ENCODE data around the gene CRIP1. TPM values are rescaled to one million over a fixed set of nuclear protein-coding genes. Genes with fewer than 3 reads are reported as not detected.

CRIP1 gene
- polyA plus RNA-seq, 1 donor: 36.2 TPM

DNA sequence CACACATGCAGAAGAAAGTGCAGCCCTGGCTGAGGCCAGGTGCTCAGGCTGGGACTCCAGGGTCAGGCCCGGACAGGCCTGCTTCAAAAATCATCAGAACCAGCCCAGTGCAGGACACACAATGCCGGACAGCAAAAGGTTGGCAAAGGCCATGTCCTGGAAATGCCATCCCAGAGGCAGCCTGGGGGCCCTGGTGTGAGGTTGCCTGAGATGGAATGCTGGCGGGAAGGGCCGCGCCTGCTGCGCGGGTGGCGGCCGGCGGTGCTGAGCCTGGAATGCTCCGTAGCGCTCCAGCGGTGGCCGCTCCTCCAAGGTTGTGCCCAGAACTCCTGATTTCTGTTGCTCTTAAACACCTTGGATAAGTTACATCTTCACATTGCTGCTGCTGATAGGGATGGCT is 33.7 kb upstream of the CRIP1 start:
- DNase-seq: no peak

DNA sequence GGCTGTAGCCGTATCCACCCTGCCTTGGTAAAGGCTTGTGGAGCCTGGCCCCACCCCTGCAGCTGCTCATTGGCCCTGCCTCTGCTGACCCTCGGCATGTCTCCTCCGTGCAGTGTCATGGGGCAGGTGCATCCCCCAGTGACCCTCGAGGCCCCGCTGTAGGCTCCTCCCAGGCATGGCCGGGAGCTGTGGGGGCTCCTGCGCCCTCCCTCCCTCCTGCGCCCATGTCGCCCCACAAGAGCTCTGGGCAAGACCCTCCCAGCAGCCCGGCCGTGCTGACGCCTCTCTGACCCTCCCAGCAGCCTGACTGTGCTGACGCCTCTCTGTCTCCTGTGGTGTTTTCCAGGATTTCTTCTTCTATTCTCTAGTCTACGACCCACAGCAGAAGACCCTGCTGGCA is 32.8 kb upstream of the CRIP1 start:
- no peak for DNase-seq

DNA sequence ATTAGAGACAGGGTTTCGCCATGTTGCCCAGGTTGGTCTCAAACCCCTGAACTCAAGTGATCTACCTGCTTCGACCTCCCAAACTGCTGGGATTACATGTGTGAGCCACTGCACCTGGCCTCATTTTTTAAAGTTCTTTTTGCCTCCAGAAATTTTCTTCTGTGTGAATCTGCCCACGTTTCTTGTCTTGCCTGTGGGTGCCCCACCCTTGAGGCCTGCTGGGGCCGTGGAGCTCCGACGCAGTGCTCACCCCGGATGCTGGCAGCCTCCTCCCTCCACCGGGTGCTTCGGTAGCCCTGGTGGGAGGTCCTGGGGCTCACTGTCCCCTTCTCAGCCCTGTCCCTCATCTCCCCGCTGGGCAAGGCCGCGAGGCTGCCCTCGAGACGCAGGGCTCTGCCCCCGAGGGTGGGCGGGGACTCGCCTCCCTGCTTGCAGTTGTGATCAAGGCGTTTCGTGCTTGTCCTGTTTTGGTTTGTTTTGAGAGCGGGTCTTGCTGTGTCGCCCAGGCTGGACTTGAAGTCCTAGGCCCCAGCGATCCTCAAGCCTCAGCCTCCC is 31.5 kb upstream of the CRIP1 start:
- no peak for DNase-seq

DNA sequence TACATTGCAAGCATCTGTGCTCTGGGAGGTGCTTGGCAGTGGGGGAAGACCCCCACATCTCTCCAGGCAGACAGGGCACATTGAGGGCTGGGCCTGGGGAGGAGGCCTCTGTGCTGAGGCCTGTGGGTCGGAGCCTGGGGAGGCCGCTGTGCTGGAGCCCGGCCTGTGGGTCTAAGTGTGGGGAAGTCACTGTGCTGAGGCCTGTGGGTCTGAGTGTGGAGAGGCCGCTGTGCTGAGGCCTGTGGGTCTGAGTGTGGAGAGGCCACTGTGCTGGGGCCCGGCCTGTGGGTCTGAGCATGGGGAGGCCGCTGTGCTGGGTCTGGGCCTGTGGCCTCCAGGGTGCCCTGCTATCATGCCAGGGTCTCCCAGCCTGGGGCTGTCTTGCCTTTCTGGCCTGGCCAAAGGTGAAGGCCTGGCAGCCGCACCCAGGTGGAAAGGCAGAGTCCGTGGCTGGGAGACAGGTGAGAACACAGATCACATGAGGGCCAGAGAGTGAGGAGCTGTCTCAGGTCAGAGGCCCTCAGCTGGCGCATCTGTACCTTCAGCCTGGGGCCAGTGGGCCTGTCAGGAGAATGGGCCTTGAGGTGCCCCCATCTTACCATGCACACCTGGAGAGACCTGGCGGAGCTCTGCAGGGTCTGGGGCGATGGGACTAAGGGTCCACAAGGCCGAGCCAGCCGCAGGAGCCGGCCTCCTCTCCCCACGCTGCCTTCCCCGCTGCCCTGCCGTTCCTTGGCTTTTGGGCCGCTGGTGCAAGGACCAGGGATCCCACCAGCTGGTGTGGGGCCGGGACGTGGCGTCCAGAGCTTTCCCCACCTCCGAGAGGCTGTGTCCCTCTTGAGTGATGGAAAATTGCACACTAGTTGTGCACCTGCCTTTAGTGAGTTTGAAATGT is 30.7 kb upstream of the CRIP1 start:
- no peak for DNase-seq

DNA sequence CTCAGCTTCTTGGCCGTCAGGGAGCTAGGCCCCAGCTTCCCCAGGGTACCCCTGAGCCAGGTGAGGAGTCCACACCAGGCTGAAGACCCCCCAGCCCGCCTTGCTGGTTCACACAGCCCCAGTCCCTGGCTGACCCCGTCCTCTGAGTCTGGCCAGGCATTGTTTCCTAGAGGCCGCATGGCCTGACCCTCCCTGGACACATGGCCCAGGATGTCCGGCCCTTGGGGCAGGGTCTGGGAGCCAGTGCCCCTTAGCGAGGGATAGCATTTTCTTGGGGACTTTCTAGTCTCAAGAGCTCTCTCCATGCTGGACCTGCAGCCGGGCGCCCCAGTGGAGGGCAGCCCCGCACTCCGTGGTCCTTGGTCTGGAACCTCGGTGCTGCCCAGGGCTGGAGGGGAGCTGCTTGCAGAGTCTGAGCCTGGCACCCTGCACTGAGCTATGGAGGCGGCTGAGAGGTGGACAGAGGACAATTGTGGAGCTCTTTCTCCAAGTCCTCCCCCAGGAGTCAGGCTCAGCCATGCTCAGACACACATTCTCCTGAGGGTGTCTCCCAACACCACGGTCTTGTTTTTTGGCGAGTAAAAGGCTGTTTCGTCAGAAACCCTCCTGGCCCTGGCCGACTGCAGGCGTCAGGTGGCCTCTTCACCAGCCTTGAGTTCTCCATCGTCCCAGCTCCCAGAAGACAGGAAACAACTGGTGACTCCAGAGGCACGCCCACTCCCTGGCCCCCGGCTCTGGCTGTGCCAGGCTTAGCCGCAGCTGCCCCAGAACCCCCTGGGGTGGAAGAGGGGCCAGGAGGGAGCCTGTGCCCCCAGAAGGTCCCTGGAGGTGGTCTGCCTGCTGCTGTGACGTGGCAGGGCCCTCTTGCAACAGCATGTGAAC is 29.7 kb upstream of the CRIP1 start:
- DNase-seq: no peak

DNA sequence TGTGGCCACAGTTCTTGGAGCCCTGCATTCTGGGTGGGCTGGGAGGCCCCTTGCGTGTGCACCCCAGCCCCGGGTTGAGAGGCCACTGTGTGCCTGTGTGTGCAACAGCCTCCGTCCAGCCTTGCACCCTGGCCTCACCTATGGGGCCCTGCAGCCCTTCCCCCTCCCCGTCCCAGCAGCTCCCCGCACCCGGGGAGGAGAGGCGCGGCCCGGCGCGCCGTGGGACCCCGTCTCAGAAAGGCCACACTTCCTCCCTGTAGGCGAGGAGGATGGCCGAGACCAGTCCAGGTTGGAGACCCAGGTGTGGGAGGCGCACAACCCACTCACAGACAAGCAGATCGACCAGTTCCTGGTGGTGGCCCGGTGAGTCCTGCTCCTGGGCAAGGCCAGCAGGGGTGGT is 28.7 kb upstream of the CRIP1 start:
- no peak for DNase-seq

DNA sequence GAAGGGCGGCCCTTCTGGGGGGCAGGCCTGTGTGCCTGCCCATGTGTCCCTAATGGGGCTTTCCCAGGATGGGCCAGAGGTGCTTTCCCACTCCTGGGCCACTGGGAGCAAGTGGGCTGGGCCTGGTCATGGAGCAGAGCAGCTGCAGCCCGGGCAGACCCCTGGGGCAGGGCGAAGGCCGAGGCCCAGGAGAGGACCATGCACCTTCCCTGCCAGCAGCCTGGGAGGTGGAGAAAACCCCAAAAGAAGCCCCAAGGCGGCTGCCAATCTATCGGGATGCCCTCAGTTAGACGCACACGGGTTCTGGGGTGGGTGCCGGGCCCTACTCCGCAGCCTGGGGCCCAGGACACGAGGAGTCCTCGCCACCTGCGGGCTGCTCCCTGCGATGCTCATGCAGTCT is 28.1 kb upstream of the CRIP1 start:
- DNase-seq: no peak

DNA sequence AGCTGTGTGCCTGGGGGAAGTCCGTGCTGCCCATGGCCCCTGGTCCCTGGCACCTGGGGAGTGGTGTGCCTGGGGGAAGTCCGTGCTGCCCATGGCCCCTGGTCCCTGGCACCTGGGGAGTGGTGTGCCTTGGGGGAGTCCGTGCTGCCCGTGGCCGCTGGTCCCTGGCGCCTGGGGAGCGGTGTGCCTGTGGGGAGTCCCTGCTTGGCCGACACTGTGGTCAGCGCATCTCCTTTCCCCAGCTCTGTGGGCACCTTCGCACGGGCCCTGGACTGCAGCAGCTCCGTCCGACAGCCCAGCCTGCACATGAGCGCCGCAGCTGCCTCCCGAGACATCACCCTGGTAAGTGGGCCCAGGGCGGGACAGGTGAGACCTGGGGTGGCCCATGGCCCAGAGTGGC is 26.6 kb upstream of the CRIP1 start:
- DNase-seq: no peak

DNA sequence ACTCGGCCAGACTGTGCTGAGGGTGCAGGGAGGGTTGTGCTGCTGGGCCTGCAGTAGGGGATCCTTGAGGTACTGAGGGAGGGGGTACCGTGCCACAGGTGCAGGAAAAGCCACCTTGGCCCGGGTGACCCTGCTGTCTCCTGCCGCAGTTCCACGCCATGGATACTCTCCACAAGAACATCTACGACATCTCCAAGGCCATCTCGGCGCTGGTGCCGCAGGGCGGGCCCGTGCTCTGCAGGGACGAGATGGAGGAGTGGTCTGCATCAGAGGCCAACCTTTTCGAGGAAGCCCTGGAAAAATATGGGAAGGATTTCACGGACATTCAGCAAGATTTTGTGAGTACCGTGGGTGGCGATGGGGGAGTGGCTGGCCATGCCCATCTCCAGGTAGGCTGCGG is 26.1 kb upstream of the CRIP1 start:
- DNase-seq: no peak

DNA sequence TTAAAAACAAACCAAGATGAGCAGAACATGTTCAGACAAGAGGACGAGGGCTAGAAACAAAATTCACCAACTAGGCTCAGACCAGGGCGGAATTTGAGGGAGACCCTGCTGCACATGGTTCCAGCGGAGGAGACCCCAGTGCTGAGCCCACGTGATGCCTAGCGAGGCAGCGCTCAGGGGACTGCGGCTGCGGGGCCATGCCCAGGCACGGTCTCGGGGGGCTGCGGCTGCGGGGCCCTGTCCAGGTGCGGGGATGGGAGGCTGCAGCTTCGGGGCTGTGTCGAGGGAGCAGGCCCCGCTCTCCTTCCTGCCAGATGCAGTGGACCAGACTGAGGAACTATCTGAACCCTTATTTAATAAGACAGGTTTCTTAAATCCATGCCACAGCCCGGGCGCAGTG is 24.8 kb upstream of the CRIP1 start:
- DNase-seq: no peak

DNA sequence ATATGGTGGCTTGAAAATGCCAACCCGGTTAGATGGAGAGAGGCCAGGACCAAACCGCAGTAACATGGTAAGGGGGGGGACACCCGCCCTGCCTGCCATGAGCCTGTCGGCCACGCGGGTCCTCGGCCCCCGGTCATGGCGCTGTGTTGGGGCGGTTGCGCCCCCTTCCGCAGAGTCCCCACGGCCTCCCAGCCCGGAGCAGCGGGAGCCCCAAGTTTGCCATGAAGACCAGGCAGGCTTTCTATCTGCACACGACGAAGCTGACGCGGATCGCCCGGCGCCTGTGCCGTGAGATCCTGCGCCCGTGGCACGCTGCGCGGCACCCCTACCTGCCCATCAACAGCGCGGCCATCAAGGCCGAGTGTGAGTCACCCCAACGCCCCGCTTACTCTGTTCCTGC is 22.2 kb upstream of the CRIP1 start:
- DNase-seq: no peak

DNA sequence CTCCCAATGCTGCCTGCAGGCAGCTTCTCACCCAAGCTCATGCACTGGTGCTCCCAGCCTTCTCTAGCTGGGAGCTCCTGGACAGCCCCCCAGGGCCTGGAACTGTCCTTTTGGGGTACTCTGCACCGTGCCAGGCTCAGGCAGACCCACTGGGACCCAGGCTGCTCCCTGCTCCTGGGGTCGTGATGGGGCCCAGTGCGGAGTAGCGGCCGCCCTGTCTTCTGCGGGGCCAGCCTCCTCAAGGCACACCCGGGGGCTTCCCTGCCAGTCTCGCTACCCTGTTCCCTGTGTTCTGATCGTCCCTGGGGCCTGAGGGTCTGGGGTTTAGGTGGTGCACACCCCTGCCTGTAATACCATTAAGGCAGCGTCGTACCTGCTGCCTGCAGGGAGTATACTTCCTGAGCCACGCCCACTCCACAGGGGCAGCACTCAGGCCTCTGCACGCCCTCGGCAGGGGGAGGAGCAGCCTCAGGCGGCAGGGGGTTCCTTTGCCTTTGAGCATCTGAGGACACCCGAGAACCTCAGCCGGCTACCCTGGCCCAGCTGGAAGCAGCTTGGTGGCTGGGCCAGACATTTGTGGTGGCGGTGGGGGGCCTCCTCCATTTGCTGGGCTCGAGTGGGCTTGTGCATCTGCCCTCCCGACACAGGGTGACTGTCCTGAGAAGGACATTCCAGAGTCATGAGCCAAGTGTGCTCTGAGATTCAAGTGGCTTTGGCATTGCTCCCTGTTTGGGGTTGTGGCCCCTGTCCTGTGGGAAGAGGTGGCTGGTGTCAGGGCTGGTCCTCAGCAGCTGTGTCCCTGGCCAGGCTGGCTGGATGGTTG is 21.3 kb upstream of the CRIP1 start:
- no peak for DNase-seq

DNA sequence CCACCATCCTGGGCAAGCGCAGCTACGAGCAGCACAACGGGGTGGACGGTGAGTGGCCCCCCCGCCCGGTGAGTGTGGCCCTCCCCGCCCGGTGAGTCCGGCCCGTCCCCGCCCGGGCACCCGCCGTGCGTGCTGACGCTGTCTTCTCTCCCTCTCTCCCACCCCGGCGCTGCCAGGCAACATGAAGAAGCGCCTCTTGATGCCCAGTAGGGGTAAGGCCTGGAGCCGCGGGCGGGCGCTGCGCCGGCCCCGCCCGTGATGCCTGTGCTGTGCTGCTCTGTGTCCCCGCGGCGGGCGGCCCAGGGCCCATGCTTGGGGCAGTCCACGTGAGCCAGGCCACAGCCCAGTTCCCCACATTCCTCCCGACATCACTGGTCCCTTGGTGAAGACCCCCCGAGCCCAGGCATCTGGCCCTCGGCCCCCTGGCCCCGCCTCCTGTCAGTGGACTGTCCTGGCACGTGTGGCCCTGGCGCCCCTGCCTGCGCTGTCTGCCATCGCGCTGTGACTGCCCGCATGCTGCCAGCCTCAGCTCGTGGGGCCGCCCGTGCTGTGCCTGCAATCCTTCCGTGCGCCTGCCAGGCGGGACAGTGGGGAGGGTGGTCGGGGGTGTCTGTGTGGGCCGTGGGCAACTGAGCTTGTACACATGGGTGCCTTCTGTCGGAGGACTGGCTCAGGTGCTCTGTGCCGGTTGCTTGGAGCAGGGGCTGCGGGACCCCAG is 20.0 kb upstream of the CRIP1 start:
- no peak for DNase-seq

DNA sequence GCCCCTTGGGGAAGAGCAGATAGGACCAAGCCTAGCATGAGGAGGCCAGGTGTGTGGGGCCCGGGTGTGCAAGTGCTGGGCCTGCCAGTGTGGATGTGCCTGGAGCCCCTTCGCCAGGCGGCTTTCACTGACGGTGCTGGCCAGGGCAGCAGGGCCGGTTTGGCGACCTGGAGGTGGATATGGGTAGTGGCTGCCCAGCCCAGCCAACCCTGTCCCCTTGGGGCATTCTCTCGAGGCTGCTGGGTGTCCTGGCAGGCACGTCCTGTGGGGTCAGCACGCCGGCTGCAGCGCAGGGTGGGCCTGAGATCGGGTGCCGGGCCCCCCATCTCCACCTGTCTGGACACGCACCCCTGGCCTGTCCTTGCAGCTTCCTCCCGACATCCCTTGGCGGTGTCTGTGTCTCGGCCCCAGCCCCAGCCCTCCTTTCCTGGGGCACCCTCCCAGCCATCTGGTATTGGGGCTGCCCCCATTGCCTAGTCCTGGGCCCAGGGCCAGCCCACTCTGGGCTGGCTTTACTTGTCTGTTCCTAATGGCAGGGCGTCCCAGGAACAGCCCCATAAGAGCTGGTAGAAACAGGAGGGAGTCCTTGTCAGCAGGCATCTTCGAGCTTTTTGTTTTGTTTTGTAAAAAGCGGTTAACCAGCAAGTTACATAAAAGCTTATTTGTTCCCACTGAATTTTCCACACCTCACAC is 19.3 kb upstream of the CRIP1 start:
- no peak for DNase-seq

DNA sequence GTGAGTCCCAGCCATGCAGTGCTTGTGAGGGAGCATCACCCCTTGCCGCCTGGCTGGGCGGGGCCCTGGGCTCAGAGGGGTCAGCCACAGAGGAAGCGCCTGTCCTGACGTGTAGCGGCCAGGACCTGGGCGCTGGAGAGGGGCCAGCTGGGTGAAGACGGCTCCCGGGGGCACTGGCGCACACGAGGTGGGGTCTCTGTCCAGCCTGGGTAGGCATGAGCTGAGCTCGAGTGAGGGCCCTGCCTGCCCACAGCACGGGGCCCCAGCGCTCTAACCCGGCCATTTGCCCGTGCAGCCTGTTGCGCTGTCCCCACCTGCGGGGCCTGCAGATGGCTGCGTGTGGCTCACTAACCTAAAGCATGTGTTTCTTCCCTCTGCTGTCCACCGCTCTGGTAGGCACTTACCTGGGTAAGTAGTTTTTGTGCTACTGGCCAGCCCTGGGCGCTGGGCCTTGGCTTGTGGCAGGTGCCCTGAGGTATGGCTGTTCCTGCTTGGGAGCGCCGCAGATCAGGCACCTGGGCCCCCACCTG is 18.7 kb upstream of the CRIP1 start:
- no peak for DNase-seq

DNA sequence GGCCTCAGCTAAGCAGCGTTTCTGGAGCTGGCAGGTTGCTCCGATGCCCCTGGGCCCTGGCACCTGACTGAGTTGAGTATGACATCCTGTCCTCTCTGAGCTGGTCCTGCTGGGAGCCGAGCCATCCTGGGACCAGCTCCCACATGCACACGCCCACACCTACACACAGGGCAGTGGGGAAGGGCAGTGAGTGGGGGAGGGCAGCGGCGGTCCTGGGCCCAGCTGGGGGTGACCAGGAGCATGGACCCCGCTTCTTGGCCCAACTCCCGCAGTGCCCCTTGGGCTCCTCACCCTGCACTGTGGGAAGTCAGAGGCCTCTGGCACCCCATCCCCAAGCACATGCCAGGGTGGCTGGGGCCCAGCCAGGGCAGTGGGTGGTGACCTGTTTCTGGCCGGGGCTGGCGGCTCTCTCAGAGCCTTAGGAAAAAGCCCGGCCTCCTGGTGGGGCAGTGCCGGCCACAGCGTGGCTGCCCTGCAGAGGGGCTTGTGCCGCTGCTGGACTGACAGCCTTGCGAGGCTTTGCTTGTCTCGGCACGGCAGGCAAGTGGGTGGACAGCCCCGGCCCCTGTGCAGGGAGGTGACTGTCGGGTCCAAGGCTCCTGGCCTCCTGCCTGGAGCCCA is 18.0 kb upstream of the CRIP1 start:
- DNase-seq: no peak

DNA sequence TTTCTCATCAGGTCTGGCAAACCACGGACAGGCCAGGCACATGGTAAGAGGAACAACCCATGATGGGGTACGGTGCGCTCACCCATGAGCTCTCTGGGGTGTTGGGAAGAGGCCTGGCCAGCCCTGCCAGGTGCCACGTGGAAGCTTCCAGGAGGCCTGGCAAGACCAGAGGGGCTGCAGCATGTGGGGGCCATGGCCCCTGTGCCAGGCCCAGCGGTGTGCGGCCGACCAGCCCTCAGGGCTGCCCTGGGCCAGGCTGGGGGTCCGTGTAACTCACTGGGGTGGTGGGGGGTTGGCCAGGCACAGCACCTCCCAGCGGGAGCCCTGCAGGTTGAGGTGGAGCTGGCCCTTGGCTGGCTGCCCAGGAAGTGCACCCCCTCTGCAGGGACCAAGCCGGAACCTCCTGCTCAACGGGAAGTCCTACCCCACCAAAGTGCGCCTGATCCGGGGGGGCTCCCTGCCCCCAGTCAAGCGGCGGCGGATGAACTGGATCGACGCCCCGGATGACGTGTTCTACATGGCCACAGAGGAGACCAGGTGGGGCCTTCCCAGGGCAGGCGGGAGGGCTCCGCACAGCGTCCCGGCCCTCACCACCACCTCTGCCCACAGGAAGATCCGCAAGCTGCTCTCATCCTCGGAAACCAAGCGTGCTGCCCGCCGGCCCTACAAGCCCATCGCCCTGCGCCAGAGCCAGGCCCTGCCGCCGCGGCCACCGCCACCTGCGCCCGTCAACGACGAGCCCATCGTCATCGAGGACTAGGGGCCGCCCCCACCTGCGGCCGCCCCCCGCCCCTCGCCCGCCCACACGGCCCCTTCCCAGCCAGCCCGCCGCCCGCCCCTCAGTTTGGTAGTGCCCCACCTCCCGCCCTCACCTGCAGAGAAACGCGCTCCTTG is 17.0 kb upstream of the CRIP1 start:
- no peak for DNase-seq

DNA sequence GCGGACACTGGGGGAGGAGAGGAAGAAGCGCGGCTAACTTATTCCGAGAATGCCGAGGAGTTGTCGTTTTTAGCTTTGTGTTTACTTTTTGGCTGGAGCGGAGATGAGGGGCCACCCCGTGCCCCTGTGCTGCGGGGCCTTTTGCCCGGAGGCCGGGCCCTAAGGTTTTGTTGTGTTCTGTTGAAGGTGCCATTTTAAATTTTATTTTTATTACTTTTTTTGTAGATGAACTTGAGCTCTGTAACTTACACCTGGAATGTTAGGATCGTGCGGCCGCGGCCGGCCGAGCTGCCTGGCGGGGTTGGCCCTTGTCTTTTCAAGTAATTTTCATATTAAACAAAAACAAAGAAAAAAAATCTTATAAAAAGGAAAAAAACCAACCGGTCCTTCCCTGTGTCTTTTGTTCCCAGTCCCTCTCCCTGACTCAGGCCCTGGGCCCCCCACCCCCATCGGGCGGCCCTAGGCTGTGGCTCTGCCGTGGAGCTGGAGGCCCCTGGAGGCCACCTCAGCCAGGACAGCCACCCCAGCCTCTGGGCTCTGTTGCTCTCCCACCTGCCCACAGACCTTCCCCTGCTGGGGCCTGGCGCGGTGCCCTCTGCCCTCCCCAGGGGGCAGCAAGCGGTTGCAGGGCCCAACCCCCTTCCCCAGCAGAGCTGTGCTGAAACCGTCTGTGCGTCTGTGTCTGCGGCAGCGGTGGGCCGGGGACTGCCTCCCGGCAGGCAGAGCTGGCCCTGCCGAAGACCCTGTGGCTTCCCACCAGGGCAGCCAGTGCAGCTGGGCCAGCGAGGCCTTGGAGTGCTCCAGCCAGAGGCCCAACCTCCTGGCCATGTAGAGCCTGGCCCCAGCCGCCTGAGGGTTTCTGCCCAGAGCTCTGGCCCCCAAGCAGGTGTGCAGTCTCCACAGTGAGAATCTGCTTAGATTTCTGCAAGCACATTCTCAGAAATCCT is 16.1 kb upstream of the CRIP1 start:
- DNase-seq: no peak
